ENCODE measurements around the gene ANKRD27.

GRCh38 chr19:32682317-32682716, 7.3 kb upstream of the ANKRD27 start:
- TF ChIP-seq POLR2AphosphoS5 (IDR thresholded peaks at IDR 0.05; ENCODE audit: borderline replicate concordance, low read depth, low read length) (no peak), EZH2 (IDR thresholded peaks at IDR 0.05) (no peak), FOXP2 (optimal IDR thresholded peaks at IDR 0.05; ENCODE audit: control extremely low read depth, extremely low read length, insufficient read depth) (no peak)

Measured in SK-N-MC (cell line).